GM19035 (cell line): Measurements from ENCODE around the gene RORC.
A peak's percentile ranks its signal among the peaks of the same experiment; 100 is the strongest.
"Not testable (repeated sequence)": the region's sequence is repeated elsewhere in the genome, so short reads cannot be mapped to it uniquely, and the experiment has no call there.

Source experiments
- ATAC-seq: cut with Tn5 transposase; IDR thresholded peaks from one replicate; pipeline ENCODE4 v1.9.1; 2021; ENCODE audit not compliant: unreplicated experiment

The RORC gene

GRCh38 chr1:151776665-151777062 is 54.9 kb downstream of the RORC start:
- no peak for ATAC-seq

GRCh38 chr1:151775894-151776664 is 55.5 kb downstream of the RORC start:
- ATAC-seq: no peak

- ATAC-seq: no peak
Observed at GRCh38 chr1:151774256-151774922, 57.2 kb downstream of the RORC start.

GRCh38 chr1:151773702-151774101 is 57.9 kb downstream of the RORC start:
- no peak for ATAC-seq

- ATAC-seq: not testable (repeated sequence)
Observed at GRCh38 chr1:151769270-151769669, 62.3 kb downstream of the RORC start.

- not testable (repeated sequence) for ATAC-seq
Observed at GRCh38 chr1:151768351-151769066, 63.1 kb downstream of the RORC start.

GRCh38 chr1:151763990-151764389 is 67.6 kb downstream of the RORC start:
- no peak for ATAC-seq

- peak; percentile 96 for ATAC-seq
Observed at GRCh38 chr1:151762941-151763921, 68.4 kb downstream of the RORC start, which contains the start of gene MRPL9. TSS of gene MRPL9 (minus strand) at chr1:151763496. CDS start at chr1:151763479, 17 bp downstream.

GRCh38 chr1:151760597-151761385 is 70.8 kb downstream of the RORC start:
- no peak for ATAC-seq

- ATAC-seq: no peak
Observed at GRCh38 chr1:151759241-151759640, 72.4 kb downstream of the RORC start.

- ATAC-seq: no peak
Observed at GRCh38 chr1:151756291-151756690, 75.3 kb downstream of the RORC start.
